ENCODE results near the gene PON3. TPM values are rescaled to one million over a fixed set of nuclear protein-coding genes. Genes with fewer than 3 reads are reported as not detected.

Gene PON3
- total RNA-seq, 4 donors from 2014 or later = 0.29 to 0.61 (median 0.49) TPM; not detected in 1

GRCh38 chr7:95312561-95312960, 83.6 kb downstream of the PON3 start:
- Histone ChIP-seq H3K27me3 (no peaks in the 10 kb centered on the region), H3K9me3 (no peaks in the 10 kb centered on the region), H3K4me1 (no peaks in the 10 kb centered on the region), H3K27ac (no peak overlapping the region), H3K36me3 (no peaks in the 10 kb centered on the region), H3K4me3 (no peak overlapping the region)
- TF ChIP-seq POLR2A (IDR thresholded peaks at IDR 0.05) (no peak), CTCF (IDR thresholded peaks at IDR 0.05 in 4 of 5, conservative IDR thresholded peaks at IDR 0.05 in 1 of 5) (no peak)
- ATAC-seq (no peak), DNase-seq (no peak)
- in situ Hi-C loops (cut with MboI; ENCODE audit: low sequenced_read_pairs in 4 of 4) (no loop called here), intact Hi-C loops (cut with DNase I; ENCODE audit: low total_unique reads) (no loop called here)

GRCh38 chr7:95311389-95311788, 84.8 kb downstream of the PON3 start:
- ATAC-seq = no peak

GRCh38 chr7:95309951-95310350, 86.2 kb downstream of the PON3 start:
- ATAC-seq = no peak
- Histone ChIP-seq H3K4me3 (no peak overlapping the region), H3K4me1 (no peaks in the 10 kb centered on the region), H3K27me3 (no peaks in the 10 kb centered on the region), H3K36me3 (no peaks in the 10 kb centered on the region), H3K9me3 (no peaks in the 10 kb centered on the region), H3K27ac (no peak overlapping the region)
- in situ Hi-C loops (cut with MboI; ENCODE audit: low sequenced_read_pairs in 4 of 4) (no loop called here), intact Hi-C loops (cut with DNase I; ENCODE audit: low total_unique reads) (no loop called here)
- TF ChIP-seq CTCF (IDR thresholded peaks at IDR 0.05 in 4 of 5, conservative IDR thresholded peaks at IDR 0.05 in 1 of 5) (no peak), POLR2A (IDR thresholded peaks at IDR 0.05) (no peak)
- no peak for DNase-seq

More at GRCh38 chr7:95311389-95311788, 84.8 kb downstream of the PON3 start:
- no peak for DNase-seq
- no peak for TF ChIP-seq CTCF (IDR thresholded peaks at IDR 0.05 in 4 of 5, conservative IDR thresholded peaks at IDR 0.05 in 1 of 5)
- TF ChIP-seq POLR2A (IDR thresholded peaks at IDR 0.05) = no peak
- Histone ChIP-seq H3K27ac (no peak overlapping the region), H3K36me3 (no peaks in the 10 kb centered on the region), H3K9me3 (no peaks in the 10 kb centered on the region), H3K27me3 (no peaks in the 10 kb centered on the region), H3K4me3 (no peak overlapping the region), H3K4me1 (no peaks in the 10 kb centered on the region)
- intact Hi-C loops (cut with DNase I; ENCODE audit: low total_unique reads) = no loop called here
- in situ Hi-C loops (cut with MboI; ENCODE audit: low sequenced_read_pairs in 4 of 4) = no loop called here

Other genes starting within 250 kb of the PON3 start
- under 1 TPM in 1 of 4 donors, not detected in 3; 0.31 TPM for gene PON1, start 71.8 kb downstream of the PON3 start, total RNA-seq
- gene PON2, start 38.7 kb upstream of the PON3 start, total RNA-seq = 10 to 100 TPM; 10.2 to 45.4 (median 23.5) TPM
- 10 to 100 TPM in 3 of 4 donors, 1 to 10 TPM in 1; 1.4 to 27.3 (median 17.9) TPM for gene ASB4, start 89.6 kb upstream of the PON3 start, total RNA-seq
- 1,000 to 10,000 TPM; 2,371 to 5,827 (median 4,654) TPM for gene PDK4, start 200.1 kb upstream of the PON3 start, total RNA-seq